ENCODE measurements around the gene KDM8.

Gene KDM8

DNA sequence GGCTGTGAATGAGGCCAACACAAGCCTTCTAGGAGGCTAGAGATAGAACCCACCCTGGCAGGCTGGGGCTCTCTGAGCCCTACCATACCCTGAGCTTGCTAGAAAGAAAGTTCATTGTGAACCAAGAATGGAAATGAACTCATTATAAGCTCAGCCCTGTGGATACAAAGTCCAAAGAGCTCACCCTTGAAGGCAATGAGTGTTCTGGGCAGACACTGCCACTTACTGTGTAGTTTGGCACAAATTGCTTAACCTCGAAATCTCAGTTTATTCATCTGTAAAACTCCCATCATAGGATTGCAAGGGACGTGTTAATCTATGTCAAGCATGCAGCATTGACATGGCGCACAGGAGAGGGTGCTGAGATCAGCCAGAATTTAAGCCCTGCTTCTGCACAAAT is 5.5 kb downstream of the KDM8 start:
- Histone ChIP-seq H3K27ac (ENCODE audit: poor library complexity, severe bottlenecking) (no peak overlapping the region), H3K9me3 (ENCODE audit: severe bottlenecking) (no peaks in the 10 kb centered on the region), H3K27me3 (ENCODE audit: insufficient read depth, poor library complexity, severe bottlenecking) (no peaks in the 10 kb centered on the region), H3K36me3 (ENCODE audit: low read depth) (peaks cover 3% of the 10 kb centered on the region; the same call in 1 of the 2 replicates), H3K4me3 (ENCODE audit: severe bottlenecking) (no peak overlapping the region), H3K4me1 (ENCODE audit: insufficient read depth, poor library complexity, severe bottlenecking) (no peaks in the 10 kb centered on the region)
- DNase-seq (ENCODE audit: low spot score) (no peak), ATAC-seq (ENCODE audit: low read depth) (no peak)
- TF ChIP-seq, protein P1, sequence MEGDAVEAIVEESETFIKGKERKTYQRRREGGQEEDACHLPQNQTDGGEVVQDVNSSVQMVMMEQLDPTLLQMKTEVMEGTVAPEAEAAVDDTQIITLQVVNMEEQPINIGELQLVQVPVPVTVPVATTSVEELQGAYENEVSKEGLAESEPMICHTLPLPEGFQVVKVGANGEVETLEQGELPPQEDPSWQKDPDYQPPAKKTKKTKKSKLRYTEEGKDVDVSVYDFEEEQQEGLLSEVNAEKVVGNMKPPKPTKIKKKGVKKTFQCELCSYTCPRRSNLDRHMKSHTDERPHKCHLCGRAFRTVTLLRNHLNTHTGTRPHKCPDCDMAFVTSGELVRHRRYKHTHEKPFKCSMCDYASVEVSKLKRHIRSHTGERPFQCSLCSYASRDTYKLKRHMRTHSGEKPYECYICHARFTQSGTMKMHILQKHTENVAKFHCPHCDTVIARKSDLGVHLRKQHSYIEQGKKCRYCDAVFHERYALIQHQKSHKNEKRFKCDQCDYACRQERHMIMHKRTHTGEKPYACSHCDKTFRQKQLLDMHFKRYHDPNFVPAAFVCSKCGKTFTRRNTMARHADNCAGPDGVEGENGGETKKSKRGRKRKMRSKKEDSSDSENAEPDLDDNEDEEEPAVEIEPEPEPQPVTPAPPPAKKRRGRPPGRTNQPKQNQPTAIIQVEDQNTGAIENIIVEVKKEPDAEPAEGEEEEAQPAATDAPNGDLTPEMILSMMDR (IDR thresholded peaks at IDR 0.05; ENCODE audit: poor library complexity, severe bottlenecking), result no peak

DNA sequence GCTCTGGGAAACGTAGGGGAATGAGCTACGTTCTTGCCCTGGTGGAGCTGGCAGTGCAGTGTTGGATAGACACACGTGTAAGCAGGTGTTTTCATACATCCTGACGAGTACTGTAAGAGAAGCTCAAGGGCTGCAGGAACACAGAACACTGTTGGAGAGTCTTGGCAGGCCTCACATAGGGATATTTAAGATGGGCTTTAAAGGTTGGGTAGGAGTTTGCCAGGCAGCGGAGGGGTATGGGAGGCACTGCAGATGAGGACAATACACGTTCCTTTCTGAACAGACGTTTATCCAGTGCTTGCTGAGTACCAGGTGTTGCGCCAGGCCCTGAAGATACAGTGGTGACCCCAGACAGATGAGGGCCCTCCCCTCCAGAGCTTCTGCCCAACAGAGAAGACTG is 6.3 kb downstream of the KDM8 start:
- DNase-seq (ENCODE audit: low spot score), result no peak
- TF ChIP-seq, protein P1 (IDR thresholded peaks at IDR 0.05; ENCODE audit: poor library complexity, severe bottlenecking), result no peak

DNA sequence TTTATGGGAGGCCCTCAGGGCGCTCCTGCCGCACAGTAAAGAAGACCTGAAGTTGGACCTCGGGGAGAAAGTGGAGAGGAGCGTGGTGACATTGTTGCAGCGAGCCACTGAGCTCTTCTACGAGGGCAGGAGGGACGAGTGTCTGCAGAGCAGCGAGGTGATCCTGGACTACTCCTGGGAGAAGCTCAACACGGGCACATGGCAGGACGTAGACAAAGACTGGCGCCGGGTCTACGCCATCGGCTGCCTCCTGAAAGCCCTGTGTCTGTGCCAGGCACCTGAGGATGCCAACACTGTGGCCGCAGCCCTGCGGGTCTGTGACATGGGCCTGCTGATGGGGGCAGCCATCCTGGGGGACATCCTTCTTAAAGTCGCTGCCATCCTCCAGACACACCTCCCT is 6.8 kb downstream of the KDM8 start:
- no peak overlapping the region for H3K27ac ChIP-seq (ENCODE audit: poor library complexity, severe bottlenecking)
- no peak overlapping the region for H3K4me3 ChIP-seq (ENCODE audit: severe bottlenecking)
- TF ChIP-seq, protein P1 (IDR thresholded peaks at IDR 0.05; ENCODE audit: poor library complexity, severe bottlenecking), result no peak
- no peak for ATAC-seq (ENCODE audit: low read depth)
- H3K4me1 ChIP-seq (ENCODE audit: insufficient read depth, poor library complexity, severe bottlenecking), result no peaks in the 10 kb centered on the region
- peaks cover 3% of the 10 kb centered on the region; the same call in 1 of the 2 replicates for H3K36me3 ChIP-seq (ENCODE audit: low read depth)
- DNase-seq (ENCODE audit: low spot score), result no peak
- H3K27me3 ChIP-seq (ENCODE audit: insufficient read depth, poor library complexity, severe bottlenecking), result no peaks in the 10 kb centered on the region
- H3K9me3 ChIP-seq (ENCODE audit: severe bottlenecking), result no peaks in the 10 kb centered on the region

More for the DNA sequence above, 6.3 kb downstream of the KDM8 start:
- Histone ChIP-seq H3K27ac (ENCODE audit: poor library complexity, severe bottlenecking) (no peak overlapping the region), H3K36me3 (ENCODE audit: low read depth) (peaks cover 3% of the 10 kb centered on the region; the same call in 1 of the 2 replicates), H3K9me3 (ENCODE audit: severe bottlenecking) (no peaks in the 10 kb centered on the region), H3K4me3 (ENCODE audit: severe bottlenecking) (no peak overlapping the region), H3K27me3 (ENCODE audit: insufficient read depth, poor library complexity, severe bottlenecking) (no peaks in the 10 kb centered on the region), H3K4me1 (ENCODE audit: insufficient read depth, poor library complexity, severe bottlenecking) (no peaks in the 10 kb centered on the region)
- no peak for ATAC-seq (ENCODE audit: low read depth)

DNA sequence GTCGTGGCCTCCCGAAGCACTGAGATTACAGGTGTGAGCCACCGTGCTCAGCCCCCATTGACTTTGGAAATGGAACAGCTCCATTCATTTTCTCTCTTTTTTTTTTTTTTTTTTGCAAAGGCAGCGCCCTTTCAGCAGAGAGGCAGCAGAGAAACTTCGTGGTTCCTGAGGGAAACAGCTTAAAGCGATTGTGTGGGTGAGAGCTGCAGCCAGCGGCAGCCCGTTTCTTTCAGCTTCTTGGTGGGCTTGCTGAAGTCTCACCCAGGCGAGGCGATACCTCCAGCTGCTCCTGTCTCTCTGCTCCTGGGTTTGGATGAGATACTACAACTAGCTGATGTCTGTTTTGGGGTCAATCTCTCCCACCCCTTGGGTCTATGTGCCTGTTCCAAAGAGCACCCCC is 7.7 kb downstream of the KDM8 start:
- TF ChIP-seq, protein P1 (IDR thresholded peaks at IDR 0.05; ENCODE audit: poor library complexity, severe bottlenecking), result no peak
- no peak for DNase-seq (ENCODE audit: low spot score)
- Histone ChIP-seq H3K4me1 (ENCODE audit: insufficient read depth, poor library complexity, severe bottlenecking) (no peaks in the 10 kb centered on the region), H3K4me3 (ENCODE audit: severe bottlenecking) (no peak overlapping the region), H3K36me3 (ENCODE audit: low read depth) (peaks cover 3% of the 10 kb centered on the region; the same call in 1 of the 2 replicates), H3K27ac (ENCODE audit: poor library complexity, severe bottlenecking) (no peak overlapping the region), H3K27me3 (ENCODE audit: insufficient read depth, poor library complexity, severe bottlenecking) (no peaks in the 10 kb centered on the region), H3K9me3 (ENCODE audit: severe bottlenecking) (no peaks in the 10 kb centered on the region)
- no peak for ATAC-seq (ENCODE audit: low read depth)

DNA sequence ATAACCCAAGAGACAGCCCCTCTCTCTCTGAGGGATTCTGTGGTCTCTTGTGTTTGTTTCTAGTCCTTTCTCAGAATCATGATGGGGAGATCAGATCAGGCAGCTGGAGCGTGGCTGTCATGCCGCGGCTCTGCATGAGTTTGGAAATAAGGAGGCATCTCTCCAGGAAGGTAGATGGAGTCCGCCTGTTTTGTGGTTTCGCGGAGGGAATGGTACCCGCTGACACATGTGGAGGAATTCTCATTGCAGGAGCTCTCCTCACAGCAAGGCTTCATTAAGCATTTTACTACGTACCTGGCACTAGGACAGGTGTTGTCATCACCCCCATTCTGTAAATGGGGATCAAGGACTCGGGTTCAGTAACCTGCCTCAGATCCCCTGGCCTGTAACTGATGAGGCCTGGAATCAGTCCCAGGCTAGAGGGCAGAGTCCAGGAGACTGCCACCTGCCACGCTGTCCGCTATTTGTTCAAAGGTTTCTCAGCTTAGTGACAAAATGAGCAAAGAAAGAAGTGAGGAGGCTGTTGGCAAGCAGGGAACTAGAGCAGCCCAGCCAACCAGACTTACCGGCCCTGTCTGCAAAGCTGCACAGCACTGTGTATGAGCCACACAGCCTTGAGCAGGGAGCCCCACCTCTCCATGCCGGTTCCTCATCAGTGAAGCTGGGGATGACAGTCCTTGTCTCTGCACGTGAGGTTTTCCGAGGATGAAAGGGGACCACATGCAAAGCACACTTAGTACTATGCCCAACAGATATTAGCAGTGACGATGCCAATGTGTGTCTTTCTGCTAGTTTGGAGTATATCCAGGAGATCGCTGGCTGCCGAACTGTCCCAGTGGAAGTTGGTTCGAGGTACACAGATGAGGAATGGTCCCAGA is 11.0 kb downstream of the KDM8 start:
- Histone ChIP-seq H3K36me3 (ENCODE audit: low read depth) (peaks cover 3% of the 10 kb centered on the region; the same call in 1 of the 2 replicates), H3K4me1 (ENCODE audit: insufficient read depth, poor library complexity, severe bottlenecking) (no peaks in the 10 kb centered on the region)
- ATAC-seq (ENCODE audit: low read depth), result no peak

More for the DNA sequence above, 11.0 kb downstream of the KDM8 start:
- no peak overlapping the region for H3K4me3 ChIP-seq (ENCODE audit: severe bottlenecking)
- no peak overlapping the region for H3K27ac ChIP-seq (ENCODE audit: poor library complexity, severe bottlenecking)
- H3K9me3 ChIP-seq (ENCODE audit: severe bottlenecking), result no peaks in the 10 kb centered on the region
- TF ChIP-seq, protein P1 (IDR thresholded peaks at IDR 0.05; ENCODE audit: poor library complexity, severe bottlenecking), result no peak
- no peak for DNase-seq (ENCODE audit: low spot score)
- H3K27me3 ChIP-seq (ENCODE audit: insufficient read depth, poor library complexity, severe bottlenecking), result no peaks in the 10 kb centered on the region

Data from RWPE2 (cell line).